OCI-LY7 (cell line): ENCODE data around the gene ABHD8. TPM values are rescaled to one million over a fixed set of nuclear protein-coding genes. Genes with fewer than 3 reads are reported as not detected.

Experiments used
- BruUV-seq: library from RNA; stranded (reverse); fragments of 400-500 nt; replicated peaks from 2 replicates; lab custom pipeline; 2021; lab: Mats Ljungman, UMichigan
- CTCF ChIA-PET: fragments of 300-600 bp; sonication (Branson Sonifier 250); formaldehyde crosslinking; loops from one replicate; lab custom pipeline; 2022; ENCODE audit warnings: antibody characterized with exemption; ENCODE audit not compliant: unreplicated experiment; lab: Charles Lee
- POLR2A ChIA-PET: fragments of 300-600 bp; sonication (Branson Sonifier 250); formaldehyde crosslinking; loops from one replicate; lab custom pipeline; 2022; ENCODE audit warnings: antibody characterized with exemption; lab: Charles Lee
- DNase-seq: peaks from one replicate; pipeline ENCODE4 v3.0.0-alpha.2; 2015; ENCODE audit warnings: low spot score
- H2AFZ ChIP-seq: fragments of 200-600 bp; sonication (generic), shearing (Covaris generic); 2 replicates; pipeline ENCODE4 v1.6.1; 2014; ENCODE audit warnings: mild to moderate bottlenecking, antibody characterized with exemption, low read length, moderate library complexity
- H3K27ac ChIP-seq: fragments of 200-600 bp; sonication (generic); 2 replicates; pipeline ENCODE4 v1.5.1; 2014; ENCODE audit warnings: mixed run types, low read depth, mild to moderate bottlenecking, moderate library complexity, low read length, inconsistent platforms; ENCODE audit not compliant: poor library complexity, severe bottlenecking
- H3K36me3 ChIP-seq: fragments of 200-600 bp; sonication (generic); 2 replicates; pipeline ENCODE4 v1.6.1; 2014; ENCODE audit warnings: mild to moderate bottlenecking, antibody characterized with exemption, low read length, moderate library complexity, mixed read lengths; ENCODE audit not compliant: insufficient read depth
- H3K4me1 ChIP-seq: fragments of 200-600 bp; sonication (generic); 2 replicates; pipeline ENCODE4 v1.5.1; 2014; ENCODE audit warnings: mild to moderate bottlenecking, low read length; ENCODE audit not compliant: insufficient read depth, poor library complexity, severe bottlenecking
- H3K4me2 ChIP-seq: fragments of 200-600 bp; sonication (generic); 2 replicates; pipeline ENCODE4 v1.6.1; 2014; ENCODE audit warnings: mild to moderate bottlenecking, low read length
- H3K4me3 ChIP-seq: fragments of 200-600 bp; sonication (generic); 2 replicates; pipeline ENCODE4 v1.5.1; 2014; ENCODE audit warnings: mild to moderate bottlenecking, low read depth, low read length; ENCODE audit not compliant: poor library complexity, severe bottlenecking
- H3K79me2 ChIP-seq: fragments of 200-600 bp; sonication (generic); 2 replicates; pipeline ENCODE4 v1.6.1; 2016; ENCODE audit warnings: low read depth, mild to moderate bottlenecking, low read length, moderate library complexity, mixed read lengths; ENCODE audit not compliant: insufficient read depth
- H3K9me2 ChIP-seq: fragments of 200-600 bp; sonication (generic); 2 replicates; pipeline ENCODE4 v1.6.1; 2016; ENCODE audit warnings: mild to moderate bottlenecking, low read length, mixed read lengths; ENCODE audit not compliant: insufficient read depth
- H3K9me3 ChIP-seq: fragments of 200-600 bp; sonication (generic); 2 replicates; pipeline ENCODE4 v1.6.1; 2014; ENCODE audit warnings: mild to moderate bottlenecking, mixed run types, low read length, mixed read lengths
- H4K20me1 ChIP-seq: fragments of 200-600 bp; sonication (generic); 2 replicates; pipeline ENCODE4 v1.6.1; 2014; ENCODE audit warnings: mild to moderate bottlenecking, antibody characterized with exemption, low read length, moderate library complexity, mixed read lengths; ENCODE audit not compliant: insufficient read depth
- CTCF ChIP-seq: fragments of 200-600 bp; sonication (generic); conservative IDR thresholded peaks from 2 replicates; pipeline ENCODE4 v1.5.1; 2014; ENCODE audit warnings: mild to moderate bottlenecking, antibody characterized with exemption, low read length, moderate library complexity, mixed read lengths
- EZH2phosphoT487 ChIP-seq: fragments of 200-600 bp; sonication (generic); IDR thresholded peaks from 2 replicates; pipeline ENCODE4 v1.6.1; 2018; ENCODE audit warnings: low read depth, borderline replicate concordance, mild to moderate bottlenecking, mixed run types, antibody characterized with exemption, low read length, moderate library complexity, mixed read lengths
- intact Hi-C: fragments of 100-400 bp; cut with micrococcal nuclease; formaldehyde crosslinking; loops from one replicate; pipeline ENCODE4 v1.10.0; 2022; ENCODE audit not compliant: unreplicated experiment
- total RNA-seq, 2 experiments: library from RNA; depleted of rRNA in 1 of 2; stranded (reverse); fragments of >200 nt in 1 of 2; shearing (Covaris generic) in 1 of 2; gene quantifications; 2 replicates each; pipeline ENCODE4 v1.2.3, GENCODE V29; 2014 to 2022

Gene ABHD8
- total RNA-seq, 2 experiments from 2014 or later: 11.6 to 18.9 TPM

DNA sequence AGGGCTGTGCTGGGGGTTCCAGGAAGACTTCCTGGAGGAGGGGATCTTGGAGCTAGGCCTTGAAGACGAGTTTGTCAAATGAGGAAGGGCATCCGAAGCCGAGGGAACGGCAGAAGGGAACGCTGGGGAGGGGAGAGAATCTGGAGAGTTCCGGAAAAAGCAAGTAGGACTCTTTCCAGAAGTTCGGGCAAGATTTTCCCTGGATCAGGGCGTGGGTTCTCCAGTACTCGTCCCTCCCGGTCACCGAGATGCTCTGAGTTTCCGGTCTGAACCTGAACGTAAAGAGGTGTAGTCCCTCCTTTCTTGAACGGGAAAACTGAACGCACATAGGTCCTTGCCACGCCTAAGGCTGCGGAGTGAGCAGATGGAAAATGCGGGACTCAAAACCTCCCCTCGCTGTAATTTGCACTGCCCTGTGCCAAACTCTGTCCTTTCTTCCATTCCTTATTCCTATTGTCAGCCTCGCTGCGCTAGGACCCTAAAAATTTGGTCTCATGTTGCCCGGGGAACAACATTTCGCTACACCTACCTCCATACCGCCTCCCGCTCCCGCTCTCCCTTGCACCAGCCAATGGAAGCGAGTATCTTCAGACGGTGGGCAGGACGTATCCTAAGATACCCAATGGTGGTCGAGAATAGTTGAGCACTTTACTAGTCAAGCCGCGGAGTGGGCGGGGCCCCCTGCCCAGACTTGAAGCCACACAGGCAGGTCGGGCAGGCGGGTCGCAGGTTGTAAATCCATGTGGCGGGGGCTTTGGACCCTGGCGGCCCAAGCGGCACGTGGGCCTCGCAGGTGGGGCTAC, 33.8 kb upstream of the ABHD8 start, which contains the start of gene GTPBP3:
TSS of gene GTPBP3 (plus strand) at position 682 of the 803 bp plus-strand sequence. CDS start at position 741, 59 bp downstream.
- H2AFZ ChIP-seq: peak within 1 kb of the TSS; percentile 55; the same call in 1 of the 2 replicates
- TF ChIP-seq EZH2phosphoT487 (no peak), CTCF (no peak)
- BruUV-seq: TSS peak; percentile 94
- H3K27ac ChIP-seq: peak within 1 kb of the TSS; percentile 88
- peak within 1 kb of the TSS; percentile 79 for H3K4me2 ChIP-seq
- peaks cover 25% of the 10 kb centered on the region for H3K36me3 ChIP-seq
- H4K20me1 ChIP-seq: peaks cover 7% of the 10 kb centered on the region; the same call in 1 of the 2 replicates
- POLR2A ChIA-PET: interaction anchor here (0.7 kb wide), 1 partner anchor 652 kb away, joined by 4 read pairs; no protein-coding TSS in a partner anchor
- CTCF ChIA-PET: no interaction called here
- H3K4me3 ChIP-seq: peak within 1 kb of the TSS; percentile 83
- H3K4me1 ChIP-seq: peaks cover 39% of the 10 kb centered on the region
- peaks cover 12% of the 10 kb centered on the region; the same call in 1 of the 2 replicates for H3K79me2 ChIP-seq
- H3K9me3 ChIP-seq: no peaks in the 10 kb centered on the region
- no peaks in the 10 kb centered on the region for H3K9me2 ChIP-seq
- peak; percentile 100 for DNase-seq
- intact Hi-C loops: no loop called here

- ChIA-PET POLR2A (interaction anchor here (0.9 to 1.0 kb wide), 2 partner anchors 26 to 84 kb away, joined by 3 to 5 read pairs; partner anchors contain the start of gene DDA1), CTCF (no interaction called here)
- Histone ChIP-seq H2AFZ (no peak overlapping the region), H4K20me1 (peaks cover 7% of the 10 kb centered on the region; the same call in 1 of the 2 replicates), H3K27ac (no peak overlapping the region), H3K9me2 (no peaks in the 10 kb centered on the region), H3K9me3 (no peaks in the 10 kb centered on the region), H3K4me3 (no peak overlapping the region), H3K4me2 (peak overlapping the region; percentile 97), H3K79me2 (peaks cover 12% of the 10 kb centered on the region; the same call in 1 of the 2 replicates), H3K4me1 (peaks cover 39% of the 10 kb centered on the region), H3K36me3 (peaks cover 11% of the 10 kb centered on the region; the same call in 1 of the 2 replicates)
- no TSS peak for BruUV-seq
- intact Hi-C loops: loop anchor here (1.0 kb wide), 1 partner anchor 43 kb away; no protein-coding TSS in a partner anchor
- no peak for DNase-seq
- TF ChIP-seq CTCF: no peak
Measured at GRCh38 chr19:17335575-17335974, 32.4 kb upstream of the ABHD8 start.
